HG02763 (cell line): ENCODE results near the gene MND1.
A peak's percentile ranks its signal among the peaks of the same experiment; 100 is the strongest.
"Not testable (repeated sequence)": the region's sequence is repeated elsewhere in the genome, so short reads cannot be mapped to it uniquely, and the experiment has no call there.

ENCODE experiments used
- ATAC-seq: cut with Tn5 transposase; IDR thresholded peaks from one replicate; pipeline ENCODE4 v1.9.1; 2021; ENCODE audit warnings: mild to moderate bottlenecking, moderate library complexity; ENCODE audit not compliant: unreplicated experiment

The MND1 gene

DNA sequence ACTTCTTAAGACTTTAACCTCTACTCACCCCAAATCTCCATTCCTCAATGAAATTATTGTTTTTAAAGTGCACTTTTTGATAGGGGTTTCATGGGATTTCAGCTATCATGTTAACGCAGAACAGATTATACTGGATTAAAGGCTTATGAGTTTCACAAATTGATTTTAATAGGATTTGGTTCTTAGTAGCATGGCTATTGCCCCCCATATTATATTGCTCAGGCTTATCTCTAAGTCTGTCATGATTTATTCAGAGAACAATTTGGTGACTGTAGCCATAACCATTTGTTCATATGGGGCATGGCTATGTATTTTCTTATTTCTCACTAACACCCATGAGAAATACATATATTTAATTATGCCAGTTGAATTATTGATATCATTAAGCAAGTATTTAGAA is 57.0 kb downstream of the MND1 start:
- ATAC-seq, result no peak

DNA sequence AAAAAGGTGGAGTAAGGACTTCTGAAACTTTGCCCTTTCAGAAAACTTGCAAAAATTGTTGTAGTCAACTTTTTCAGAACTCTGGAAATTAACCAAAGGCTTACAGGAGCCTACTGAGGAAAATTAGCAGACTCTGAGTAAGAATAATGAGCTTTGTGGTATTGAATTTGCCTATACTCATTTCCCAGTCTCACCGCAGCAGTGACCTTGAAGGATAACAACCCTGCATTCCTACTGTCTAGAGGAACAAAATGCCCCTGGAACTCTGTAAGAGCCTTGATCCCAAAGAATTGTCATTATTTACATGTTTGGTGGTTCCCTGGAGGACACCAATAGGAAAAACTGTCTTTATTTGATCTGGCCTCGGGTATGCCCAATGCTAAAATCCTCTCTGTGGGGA is 57.9 kb downstream of the MND1 start:
- ATAC-seq, result no peak

DNA sequence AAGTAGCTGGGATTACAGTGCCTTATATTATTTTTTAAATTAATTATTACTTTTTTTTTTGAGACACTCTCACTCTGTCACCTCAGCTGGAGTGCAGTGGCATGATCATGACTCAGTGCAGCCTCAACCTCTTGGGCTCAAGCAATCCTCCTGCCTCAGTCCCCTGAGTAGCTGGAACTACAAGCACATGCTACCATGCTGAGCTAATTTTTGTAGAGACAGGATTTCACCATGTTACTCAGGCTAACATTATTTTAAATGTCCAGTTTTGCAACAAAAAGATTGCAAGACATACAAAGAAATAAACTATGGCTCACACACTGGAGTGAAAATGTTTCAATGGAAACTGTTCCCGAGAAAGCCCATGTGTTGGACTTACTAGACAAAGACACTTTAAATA is 59.2 kb downstream of the MND1 start:
- no peak for ATAC-seq

DNA sequence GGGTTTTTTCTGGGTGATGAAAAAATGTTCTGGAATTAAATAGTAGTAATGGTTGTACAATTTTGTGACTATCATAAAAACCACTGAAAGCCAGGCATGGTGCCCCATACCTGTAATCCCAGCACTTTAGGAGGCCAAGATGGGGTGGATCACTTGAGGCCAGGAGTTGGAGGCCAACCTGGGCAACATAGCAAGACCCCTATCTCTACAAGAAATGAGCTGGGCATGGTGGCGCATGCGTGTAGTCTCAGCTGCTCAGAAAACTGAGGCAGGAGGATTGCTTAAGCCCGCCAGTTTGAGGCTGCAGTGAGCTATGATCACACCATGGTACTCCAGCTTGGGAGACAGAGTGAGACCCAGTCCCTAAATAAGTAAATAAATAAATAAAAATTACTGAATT is 63.4 kb downstream of the MND1 start:
- ATAC-seq, result no peak

DNA sequence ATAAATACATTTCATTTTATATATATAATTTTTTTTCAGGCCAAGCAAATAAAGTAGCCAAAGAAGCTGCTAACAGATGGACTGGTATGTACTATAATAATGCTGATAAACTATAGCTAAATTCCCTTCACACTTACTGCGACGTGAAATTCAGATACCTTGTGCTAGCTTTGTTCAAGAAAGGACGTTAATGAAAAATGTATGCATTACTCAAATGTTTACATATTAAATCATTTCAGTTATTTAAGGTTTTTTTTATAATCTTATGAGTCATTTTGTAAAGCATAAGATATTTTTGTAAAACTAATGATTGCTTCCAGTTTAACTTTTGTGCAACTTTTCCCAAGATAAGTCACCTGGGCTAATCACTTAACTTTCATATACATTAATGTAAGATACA is 64.4 kb downstream of the MND1 start:
- ATAC-seq, result no peak

DNA sequence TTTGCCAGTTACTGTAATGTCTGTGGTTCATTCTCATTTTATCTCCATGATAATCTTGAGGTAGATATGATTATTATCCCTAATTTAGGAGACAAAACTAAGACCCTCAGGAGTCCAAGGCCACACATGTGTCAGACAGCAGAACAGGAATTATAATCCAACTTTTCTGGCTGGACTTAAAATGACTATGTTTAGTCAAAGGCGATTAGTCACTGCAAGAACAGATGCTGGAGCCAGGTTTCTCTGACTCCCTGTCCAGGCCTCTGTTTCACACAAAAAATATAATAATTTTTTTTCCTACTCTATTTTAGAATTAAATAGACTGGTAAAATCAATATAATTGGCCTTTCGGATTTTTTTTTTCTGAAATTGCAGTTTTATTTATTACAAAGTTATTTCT is 64.9 kb downstream of the MND1 start:
- no peak for ATAC-seq

DNA sequence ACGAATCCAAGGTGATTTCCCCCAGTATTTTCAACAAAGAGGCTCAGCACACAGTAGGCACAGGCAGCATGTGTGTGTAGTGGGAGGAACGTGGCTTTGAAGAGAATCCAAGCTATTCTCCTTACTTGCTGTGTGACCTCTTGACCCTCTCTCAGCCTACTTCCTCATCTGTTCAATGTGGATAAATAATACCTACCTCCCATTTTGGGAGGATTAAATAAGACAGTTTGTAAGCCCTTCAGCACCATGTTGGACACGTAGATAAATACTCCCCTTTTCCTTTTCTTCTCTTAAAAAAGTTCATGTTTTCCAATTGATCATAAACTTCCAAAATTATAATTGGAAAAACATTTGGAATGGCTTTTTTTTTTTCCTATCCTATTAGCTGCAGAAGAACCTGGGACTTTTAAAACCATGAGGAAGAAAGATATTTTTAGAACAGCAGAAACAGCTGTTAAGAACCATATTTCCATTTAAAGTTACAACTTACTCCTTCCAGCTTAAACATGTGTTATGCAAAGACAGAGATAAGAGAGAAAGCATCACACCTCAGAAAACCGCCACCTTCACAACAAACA is 65.5 kb downstream of the MND1 start:
- no peak for ATAC-seq

DNA sequence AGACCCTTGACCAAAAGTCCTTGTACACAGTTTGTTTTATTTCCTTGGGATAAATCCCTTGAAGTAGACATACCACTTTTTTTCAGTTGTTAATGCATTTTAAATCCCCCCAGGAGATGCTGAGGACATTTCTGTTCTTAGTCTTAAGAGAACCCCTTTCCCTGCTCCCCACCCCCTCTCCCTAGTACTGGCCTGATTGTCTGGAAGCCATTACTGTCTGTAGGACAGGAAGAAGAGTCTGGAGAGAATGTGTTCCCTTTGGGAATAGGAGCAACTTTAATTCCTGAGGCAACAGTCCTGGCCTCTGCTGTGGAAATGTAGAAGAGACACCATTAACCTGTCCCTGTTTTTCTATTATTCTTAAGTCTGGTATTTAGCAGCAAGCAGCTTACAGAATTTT is 69.4 kb downstream of the MND1 start:
- ATAC-seq, result no peak

DNA sequence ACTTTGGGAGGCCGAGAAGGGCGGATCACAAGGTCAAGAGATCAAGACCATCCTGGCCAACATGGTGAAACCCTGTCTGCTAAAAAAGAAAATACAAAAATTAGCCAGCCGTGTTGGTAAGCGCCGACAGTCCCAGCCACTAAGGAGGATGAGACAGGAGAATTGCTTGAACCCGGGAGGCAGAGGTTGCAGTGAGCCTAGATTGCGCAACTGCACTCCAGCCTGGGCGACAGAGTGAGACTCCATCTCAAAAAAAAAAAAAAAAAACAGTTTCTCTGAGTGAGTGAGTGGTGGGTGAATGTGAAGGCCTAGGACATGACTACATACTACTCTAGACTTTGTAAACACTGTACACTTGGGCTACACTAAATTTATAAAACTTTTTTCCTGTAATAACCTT is 72.0 kb downstream of the MND1 start:
- not testable (repeated sequence) for ATAC-seq

DNA sequence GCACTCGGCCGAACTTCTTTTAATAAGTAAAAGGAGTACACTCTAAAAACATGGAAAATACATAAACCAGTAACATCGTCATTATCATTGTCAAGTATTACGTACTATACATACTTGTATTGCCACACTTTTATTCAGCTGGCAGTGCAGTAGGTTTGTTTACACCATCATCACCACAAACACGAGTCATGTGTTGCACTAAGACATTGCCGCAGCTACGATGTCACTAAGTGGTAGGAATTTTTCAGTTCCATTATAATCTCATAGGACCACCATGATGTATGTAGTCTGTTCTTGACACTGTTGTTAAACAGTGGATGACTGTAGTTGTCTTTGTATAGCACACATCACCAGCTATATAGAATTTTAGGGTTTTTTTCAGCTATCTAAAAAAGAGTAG is 73.6 kb downstream of the MND1 start:
- no peak for ATAC-seq

DNA sequence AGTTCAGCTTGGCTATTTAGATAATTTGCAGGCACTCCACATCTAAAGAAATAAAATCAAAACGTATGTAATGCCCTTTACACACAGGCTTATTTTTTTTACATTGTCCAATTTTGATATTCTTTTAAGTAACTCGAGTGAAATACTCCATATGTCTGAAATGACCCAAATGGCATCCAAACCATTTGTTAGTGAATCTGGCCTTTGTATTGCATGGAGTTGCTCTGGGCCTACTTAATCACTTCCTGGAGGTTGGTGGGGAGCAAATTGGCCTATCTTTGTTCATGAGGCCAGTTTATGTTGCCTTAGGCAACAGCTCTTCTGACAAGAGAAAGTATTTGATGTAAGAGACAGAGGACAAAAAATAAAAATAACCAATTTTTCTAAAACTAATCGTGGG is 74.1 kb downstream of the MND1 start:
- ATAC-seq, result no peak

DNA sequence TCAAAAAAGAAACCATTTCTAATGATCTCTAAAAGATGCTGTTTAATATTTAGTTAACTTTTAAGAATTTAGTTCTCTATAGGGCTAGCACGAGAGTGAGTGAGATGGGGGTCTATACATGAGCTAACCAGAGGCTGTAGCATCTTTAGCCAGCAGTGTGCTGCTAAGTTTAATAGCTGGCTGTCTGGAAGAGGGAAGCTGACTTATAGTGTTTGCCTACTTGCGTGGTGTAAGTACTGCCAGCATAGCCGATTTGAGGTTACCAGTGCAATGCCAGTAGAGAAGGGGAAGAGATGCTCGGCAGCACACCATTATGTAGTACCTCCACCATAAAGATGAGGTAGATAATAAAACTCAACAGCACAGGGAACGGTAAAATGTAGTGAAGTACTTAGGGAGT is 74.5 kb downstream of the MND1 start:
- ATAC-seq, result no peak

DNA sequence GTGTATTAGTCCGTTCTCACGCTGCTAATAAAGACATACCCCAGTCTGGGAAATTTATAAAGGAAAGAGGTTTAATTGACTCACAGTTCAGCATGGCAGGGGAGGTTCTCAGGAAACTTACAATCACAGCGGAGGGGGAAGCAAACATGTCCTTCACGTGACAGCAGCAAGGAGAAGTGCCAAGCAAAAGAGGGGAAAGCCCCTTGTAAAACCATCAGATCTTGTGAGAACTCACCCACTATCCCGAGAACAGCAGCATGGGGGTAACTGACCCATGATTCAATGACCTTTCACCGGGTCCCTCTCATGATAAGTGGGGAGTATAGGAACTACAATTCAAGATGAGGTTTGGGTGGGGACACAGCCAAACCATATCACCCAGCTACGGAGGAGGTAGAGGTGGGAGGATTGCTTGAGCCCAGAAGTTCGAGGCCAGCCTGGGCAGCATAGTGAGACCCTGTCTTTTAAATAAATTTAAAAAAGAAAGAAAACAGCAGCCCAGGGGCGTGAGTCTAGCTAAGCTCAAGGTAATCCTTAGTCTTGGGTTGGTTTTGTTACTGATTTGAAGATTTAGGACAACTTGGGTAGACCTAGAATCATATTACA is 75.3 kb downstream of the MND1 start:
- no peak for ATAC-seq

DNA sequence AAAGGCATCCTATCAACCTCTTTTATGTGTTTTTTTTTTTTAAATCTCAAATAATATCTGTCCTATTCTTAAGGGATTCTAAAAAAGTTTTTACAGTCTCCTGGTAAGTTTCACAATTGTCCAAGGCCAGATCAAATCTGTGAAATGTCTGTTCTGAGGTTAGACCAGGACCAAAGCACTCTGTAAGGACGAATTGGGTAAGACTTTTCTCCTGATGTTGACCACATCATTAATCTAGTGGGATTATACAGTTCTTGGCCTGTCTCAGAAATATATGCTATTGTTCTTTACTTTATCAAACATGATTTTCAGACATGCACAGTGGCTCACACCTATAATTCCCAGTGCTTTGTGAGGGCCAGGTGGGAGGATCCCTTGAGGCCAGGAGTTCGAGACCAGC is 75.9 kb downstream of the MND1 start:
- no peak for ATAC-seq

DNA sequence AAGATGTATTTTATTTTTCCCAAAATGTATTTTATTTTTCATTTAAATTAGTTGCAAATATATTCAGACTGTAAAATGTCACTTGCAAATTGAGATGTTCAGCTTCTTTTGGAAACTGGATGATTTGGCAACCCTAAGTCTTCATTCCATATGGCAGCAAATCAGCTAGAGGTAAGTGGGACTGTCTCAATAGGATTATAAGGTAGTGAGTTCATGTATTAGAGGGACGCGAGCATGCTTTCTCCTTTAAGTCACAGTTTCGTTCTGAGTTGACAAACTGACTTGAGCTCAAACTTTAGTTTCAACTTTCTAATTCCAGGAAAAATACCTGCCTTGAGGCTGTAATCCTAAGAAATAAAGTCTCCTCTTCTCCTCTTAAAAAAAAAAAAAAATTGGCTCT is 77.5 kb downstream of the MND1 start:
- ATAC-seq, result no peak

DNA sequence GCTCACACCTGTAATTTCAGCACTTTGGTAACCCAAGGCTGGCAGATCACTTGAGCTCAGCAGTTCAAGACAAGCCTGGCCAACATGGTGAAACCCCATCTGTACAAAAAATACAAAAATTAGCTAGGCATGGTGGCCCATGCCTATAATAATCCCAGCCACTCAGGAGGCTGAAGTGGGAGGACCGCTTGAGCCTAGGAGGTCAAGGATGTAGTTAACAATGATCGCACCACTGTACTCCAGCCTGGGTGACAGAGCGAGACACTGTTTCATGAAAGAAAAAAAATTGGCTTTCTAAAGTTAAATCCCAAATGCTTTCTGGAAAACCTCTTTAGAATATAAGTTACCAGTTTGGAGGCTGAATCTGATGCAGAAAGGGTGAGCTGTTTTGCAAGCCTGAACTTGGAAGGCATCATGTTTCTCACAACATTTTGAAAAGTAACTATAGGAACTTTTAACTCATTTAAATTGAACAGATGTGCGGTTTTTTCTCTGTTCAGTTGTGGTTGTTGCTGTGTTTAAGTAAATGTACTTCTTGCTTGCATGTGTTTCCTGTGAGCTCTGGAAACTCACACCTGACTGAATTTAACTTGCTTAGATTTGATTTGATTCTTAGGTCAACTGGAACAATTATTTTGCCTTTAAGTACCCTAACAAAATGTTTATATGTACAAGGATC is 81.9 kb downstream of the MND1 start:
- ATAC-seq, result peak; percentile 54

DNA sequence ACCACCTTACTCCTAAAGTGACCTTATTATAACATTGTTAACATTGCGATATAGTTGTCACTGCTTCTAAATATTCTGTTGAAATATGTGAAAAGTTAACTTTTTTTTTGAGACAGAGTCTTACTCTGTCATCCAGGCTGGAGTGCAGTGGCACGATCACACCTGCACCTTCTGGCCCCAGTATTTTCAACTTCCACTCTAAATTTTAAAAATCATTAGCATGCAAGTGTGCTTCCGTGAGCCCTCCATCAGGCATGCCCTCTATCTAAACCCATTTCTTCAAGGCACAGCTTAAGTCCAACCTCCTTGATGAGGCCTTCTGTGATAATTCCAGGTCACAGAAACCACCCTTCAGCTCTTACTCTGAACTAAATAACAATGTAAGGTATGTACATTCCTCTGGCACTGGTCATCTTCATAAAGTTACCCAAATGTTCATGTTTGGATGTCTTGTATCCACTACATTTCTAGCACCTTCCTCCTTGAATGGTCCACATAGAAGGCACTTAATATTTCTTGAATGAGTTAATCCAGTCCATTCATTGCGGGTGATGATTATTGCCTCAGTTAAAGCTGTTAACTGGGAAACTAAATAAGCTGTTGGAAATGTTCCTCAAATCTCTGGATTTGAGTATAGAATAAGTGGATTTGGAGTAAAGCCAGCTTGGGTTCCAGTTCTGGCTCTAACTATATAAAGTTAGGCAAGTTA is 83.0 kb downstream of the MND1 start:
- ATAC-seq, result no peak

DNA sequence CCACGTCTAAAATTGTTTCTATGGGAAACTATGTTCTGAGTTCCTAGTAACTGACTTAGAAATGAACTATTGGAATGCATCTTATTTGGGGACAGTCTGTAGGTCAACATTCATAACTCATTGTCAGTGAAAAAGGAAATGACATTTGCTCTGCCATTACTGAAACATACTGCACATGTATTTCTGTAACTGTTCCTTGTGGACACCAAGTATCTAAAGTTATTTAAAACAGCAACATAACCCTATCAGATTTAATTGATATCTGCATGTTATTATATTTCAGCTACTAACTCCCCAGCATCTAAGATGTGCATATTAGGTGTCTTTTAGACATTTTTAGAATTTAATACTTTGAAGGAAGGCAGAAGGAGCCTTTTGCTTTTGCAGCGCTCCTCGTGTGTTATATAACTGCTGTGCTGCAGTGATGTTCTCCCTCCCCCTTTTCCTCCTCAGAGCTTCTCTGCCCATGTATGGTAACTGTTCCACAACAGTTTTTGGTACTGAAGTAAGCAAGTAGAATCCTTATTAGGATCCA is 84.5 kb downstream of the MND1 start:
- ATAC-seq, result no peak

DNA sequence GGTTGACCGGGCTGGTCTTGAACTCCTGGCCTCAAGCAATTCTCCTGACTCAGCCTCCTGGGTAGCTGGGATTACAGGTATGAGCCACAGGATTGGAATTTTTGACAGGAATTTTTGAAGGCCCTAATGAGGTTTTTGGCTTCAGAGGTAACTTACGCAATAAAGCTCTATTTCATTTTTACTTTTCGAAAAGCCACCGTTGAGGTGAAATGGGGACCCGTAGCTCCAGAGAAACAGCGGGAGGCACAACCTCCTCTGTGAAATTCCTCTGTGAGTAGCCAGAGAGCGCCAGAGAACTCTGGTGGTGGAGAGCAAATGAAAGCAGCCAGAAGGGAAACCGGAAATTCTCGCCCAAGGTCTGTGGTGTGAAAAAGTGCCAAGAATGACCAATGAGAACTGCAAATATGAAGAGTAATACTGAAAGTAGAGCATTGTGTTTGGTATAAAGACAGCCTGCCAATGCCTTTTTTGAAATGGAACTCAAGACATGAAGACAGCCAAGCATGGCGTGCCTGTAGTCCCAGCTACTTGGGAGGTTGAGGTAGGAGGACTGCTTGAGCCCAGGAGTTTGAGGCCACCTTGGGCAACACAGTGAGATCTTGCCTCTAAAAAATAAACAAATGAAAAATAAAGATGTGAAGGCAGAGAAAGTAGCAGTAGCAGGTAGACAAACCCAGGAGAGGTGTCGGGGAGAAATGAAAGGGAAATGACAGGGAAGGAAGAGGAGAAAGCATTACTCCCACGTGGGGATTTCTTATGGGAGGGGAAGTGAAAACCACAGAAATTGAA is 88.7 kb downstream of the MND1 start:
- ATAC-seq, result peak; percentile 92

DNA sequence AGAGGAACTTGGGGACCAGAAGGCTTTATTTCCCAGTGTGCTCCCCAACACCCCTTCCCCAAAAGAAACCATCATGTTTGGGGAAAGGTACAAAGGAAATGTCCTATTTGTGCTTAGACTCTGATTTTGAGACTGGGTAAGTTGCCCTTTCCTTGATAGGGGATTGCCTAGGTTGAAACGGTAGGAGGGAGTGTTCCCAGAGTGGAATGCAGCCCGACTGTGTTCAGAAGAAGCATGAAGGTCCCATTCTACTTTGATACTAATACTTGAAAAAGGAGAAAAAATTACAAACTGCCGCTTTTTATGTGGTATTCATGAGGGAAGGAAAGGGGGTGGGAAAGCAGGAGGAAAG is 89.2 kb downstream of the MND1 start:
- no peak for ATAC-seq

DNA sequence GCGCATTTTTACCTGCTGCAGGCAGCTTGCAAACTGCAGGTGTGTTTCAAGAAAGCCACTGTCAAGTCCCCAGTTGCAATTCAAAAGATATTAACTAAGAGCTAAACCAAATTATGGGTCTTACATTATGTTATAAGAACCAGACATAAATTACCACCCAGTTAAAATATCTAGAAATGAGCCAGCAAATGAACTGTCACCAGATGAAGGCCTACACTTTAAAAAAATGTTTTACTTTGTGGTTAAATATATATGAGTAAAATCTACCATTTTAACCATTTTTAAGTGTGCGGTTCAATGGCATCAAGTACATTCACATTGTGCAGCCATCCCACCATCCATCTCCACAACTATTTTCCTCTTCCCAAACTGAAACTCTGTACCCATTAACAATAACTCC is 89.7 kb downstream of the MND1 start:
- no peak for ATAC-seq
